GM21526 (cell line): ENCODE measurements around the gene TMEM131L.
A peak's percentile ranks its signal among the peaks of the same experiment; 100 is the strongest.

ENCODE experiments used
- ATAC-seq: cut with Tn5 transposase; IDR thresholded peaks from one replicate; pipeline ENCODE4 v1.9.1; 2021; ENCODE audit warnings: moderate library complexity; ENCODE audit not compliant: unreplicated experiment, low FRiP score

Gene TMEM131L

GRCh38 chr4:153676984-153677383 lies 210.8 kb downstream of the TMEM131L start:
- ATAC-seq = no peak

DNA sequence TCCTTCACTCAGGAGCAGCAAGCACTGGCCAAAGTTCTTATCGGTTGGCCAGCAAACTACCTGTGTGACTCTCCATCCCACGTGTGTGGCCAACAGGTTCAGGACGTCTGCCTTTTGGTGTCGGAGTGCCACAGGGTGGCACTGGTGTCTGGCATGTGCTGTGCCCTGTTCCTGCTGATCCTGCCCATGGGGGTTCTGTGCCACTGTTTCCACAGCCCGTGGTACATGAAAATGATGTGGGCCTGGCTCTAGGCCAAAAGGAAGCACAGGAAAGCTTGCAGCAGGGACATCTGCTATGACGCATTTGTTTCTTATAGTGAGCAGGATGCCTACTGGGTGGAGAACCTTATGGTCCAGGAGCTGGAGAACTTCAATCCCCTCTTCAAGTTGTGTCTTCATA lies 213.3 kb downstream of the TMEM131L start:
- no peak for ATAC-seq

DNA sequence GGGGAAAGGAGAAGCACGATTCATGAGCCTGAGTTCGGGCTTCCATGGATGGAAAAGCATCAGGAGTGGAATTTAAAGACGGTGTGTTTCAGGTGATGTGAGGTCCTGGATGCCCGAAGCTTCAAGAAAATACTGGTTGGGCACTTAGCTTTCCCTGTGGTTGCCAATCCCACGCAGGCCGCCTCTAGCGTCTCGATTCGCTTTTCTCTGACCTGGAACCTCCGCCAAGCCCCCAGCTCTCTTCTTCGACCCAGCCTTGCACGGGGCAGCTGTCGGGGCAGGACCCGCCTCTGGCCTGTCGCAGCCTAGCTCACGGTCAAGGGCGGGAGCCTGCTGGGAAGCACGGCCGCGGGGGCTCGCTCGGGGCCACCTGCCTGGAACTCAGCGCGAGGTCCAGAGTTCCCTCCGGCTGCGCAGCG lies 217.6 kb downstream of the TMEM131L start:
- ATAC-seq = no peak

DNA sequence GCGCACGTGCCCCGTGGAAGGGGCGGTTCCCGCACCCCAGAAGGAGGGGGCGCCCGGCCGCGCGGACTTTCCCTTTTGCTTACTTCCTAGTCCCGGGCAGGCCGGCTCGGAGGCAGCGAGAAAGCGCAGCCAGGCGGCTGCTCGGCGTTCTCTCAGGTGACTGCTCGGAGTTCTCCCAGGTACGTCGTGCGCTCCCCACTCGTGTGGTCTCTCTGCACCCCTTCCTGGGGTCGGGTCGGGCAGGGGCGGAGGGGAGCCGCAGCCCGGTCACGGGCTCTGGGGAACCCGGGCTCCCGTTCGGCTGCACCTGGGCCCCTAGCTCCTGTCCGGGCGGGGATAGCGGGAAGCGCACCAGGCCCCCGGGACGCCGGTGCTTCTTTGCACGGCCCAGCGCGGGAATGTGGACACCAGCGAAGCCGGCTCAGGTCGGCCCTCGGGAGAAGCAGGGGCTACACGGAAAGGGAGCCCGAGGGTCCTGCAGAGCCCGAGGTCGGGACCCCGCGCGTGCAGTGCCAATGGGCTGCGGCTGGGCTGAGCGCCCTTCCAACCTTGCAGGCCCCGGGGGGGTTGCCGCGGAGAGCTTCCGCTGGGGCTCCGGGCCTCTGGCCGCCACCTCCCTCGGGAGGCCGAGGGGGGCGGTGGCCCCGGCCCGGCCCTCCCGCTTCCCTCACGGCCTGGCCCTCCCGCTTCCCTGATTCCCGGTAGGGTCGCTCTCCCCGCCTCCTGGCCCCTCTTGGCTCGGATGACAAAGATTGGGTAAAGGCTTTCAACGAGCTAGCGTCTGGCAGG lies 218.2 kb downstream of the TMEM131L start, which contains the start of gene TLR2:
TLR2 (plus strand) TSS at position 99 of the 789 bp plus-strand sequence. CDS start 18,628 bp downstream, outside the sequence.
- peak; percentile 94 for ATAC-seq

- no peak for ATAC-seq
Observed at GRCh38 chr4:153684971-153685371, 218.8 kb downstream of the TMEM131L start.
